Fibroblast of skin of left biceps (primary cell): ENCODE results near the gene COMMD4.
"Not testable (repeated sequence)": the region's sequence is repeated elsewhere in the genome, so short reads cannot be mapped to it uniquely, and the experiment has no call there.

Experiments
- DNase-seq, 2 experiments: peaks; one replicate each; pipeline ENCODE4 v3.0.0-alpha.2; 2013; ENCODE audit warnings: low read depth in 2 of 2

Gene COMMD4

DNA sequence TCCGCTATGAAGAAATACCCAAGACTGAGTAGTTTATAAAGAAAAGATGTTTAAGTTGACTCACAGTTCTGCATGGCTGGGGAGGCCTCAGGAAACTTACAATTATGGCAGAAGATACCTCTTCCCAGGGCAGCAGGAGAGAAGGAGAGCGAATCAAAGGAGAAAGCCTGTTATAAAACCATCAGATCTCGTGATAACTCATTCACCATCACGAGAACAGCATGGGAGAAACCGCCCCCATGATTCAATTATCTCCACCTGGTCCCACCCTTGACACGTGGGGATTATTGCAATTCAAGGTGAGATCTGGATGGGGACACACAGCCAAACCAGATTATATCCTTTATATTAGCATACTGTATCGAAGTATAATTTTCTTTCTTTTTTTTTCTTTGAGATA lies 3.8 kb upstream of the COMMD4 start:
- DNase-seq = not testable (repeated sequence)

DNA sequence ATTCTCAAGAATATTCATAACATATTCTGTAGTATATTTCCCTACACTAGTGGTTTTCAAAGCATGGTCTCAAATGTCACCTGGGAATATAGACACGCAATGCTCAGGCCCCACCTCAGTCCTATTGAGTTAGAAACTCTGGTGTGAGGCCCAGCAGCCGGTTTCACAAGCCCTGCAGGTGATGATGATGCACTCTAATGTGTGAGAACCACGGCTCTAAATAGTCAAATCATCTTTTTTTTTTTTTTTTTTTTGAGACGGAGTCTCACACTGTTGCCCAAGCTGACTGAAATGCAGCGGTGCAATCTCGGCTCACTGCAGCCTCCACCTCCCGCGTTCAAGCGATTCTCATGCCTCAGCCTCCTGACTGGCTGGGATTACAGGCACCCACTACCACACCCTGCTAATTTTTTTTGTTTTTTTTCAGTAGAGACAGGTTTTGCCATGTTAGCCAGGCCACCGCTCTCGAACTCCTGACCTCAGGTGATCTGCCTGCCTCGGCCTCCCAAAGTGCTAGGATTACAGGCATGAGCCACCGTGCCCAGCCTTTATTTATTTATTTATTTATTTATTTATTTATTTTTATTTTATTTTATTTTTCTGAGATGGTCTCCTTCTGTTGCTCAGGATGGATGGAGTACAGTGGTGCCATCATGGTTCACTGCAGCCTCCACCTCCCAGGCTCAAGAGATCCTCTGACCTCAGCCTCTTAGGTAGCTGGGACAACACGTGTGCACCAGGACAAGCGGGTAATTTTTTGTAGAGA lies 2.0 kb upstream of the COMMD4 start:
- DNase-seq = not testable (repeated sequence)

DNA sequence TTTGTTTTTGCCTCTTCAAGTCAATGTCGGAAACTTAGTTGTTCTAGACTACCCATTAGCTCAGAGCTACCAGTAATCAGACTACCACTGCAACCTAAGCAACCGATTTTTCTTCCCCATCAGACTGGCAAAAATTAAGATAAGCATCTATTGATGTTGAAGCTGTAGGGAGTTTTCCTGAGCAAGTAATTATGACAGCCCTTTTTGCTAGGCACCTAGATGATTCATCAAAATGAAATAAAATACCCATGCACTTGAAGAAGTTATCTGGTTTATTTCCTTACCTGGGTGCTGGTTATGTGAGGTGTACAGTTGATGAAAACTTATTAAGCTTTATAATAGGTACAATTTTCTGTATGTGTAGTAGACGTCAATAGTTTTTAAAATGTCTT lies 554 bp upstream of the COMMD4 start:
- DNase-seq = no peak

DNA sequence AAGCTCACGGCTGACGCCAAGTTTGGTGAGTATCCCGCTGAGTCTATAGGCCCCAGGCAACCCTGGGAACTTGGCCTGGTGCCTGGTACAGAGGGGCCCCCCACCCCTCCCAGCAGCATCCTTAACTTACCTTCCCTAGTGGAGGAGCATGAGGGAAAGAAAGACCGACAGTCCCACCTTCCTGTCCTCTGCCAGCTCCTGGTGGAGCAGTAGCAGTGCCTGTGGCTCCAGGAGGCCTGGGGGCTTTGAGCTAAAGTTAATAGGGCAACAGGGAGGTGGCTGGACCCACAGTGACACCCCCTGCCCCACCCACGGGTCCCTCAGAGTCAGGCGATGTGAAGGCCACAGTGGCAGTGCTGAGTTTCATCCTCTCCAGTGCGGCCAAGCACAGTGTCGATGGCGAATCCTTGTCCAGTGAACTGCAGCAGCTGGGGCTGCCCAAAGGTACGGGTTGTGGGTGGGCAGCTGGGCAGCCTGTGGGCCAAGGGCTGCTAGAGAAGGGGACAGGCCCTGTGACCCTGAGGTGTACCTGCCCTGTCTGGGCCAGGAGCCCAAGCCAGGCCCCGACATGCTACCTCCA lies 2.9 kb downstream of the COMMD4 start:
- DNase-seq = no peak

DNA sequence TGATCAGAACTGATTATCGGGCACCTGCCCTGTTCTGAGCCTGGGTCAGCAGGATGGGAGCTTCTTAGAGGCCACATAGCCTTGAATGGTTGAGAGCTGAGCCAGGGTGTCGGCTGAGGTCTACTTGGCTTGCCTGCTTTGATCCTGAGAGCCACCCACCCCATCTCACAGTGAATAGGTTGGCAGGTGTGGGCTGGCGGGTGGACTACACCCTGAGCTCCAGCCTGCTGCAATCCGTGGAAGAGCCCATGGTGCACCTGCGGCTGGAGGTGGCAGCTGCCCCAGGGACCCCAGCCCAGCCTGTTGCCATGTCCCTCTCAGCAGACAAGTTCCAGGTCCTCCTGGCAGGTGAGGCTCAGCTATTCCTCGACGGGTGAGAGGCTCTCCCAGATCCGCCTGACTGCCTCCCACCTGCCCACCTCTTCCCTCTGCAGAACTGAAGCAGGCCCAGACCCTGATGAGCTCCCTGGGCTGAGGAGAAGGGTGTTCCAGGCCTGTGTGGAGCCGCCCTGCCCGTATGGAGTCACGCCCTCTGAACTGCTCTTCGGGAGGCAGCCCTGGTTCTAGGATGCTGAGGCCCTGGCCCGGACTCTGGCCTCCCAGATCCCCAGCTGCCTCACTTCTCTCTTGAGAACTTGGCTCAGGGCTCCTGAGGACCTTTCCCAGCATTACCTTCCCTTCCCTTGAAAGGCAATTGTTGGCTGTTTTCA lies 3.8 kb downstream of the COMMD4 start:
- no peak for DNase-seq

DNA sequence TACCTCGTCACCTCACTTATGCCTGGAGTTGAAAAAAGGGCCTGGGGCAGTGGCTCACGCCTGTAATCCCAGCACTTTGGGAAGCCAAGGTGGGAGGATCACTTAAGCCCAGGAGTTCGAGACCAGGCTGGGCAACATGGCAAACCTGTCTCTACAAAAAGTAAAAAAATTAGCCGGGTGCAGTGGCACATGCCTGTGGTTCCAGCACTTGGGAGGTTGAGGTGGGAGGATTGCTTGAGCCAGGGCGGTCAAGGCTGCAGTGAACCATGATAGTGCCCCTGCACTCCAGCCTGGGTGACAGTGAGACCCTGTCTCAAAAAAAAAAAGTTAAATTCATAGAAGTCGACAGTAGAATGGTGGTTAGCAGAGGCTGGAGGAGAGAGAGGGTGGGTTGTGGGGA lies 6.4 kb downstream of the COMMD4 start:
- no peak for DNase-seq

DNA sequence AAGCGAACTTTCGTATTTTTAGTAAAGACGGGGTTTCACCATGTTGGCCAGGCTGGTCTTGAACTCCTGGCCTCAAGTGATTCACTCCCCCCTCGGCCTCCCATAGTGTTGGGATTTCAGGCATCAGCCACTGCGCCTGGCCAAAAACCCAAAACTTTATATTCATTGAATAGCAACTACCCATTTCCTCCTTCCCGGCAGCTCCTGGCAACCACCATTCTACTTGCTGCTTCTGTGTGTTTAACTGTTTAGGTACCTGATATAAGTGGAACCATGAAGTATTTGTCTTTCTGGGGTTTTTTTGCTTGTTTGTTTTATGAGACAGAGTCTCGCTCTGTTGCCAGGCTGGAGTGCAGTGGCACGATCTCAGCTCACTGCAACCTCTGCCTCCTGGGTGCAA lies 8.1 kb downstream of the COMMD4 start:
- not testable (repeated sequence) for DNase-seq

DNA sequence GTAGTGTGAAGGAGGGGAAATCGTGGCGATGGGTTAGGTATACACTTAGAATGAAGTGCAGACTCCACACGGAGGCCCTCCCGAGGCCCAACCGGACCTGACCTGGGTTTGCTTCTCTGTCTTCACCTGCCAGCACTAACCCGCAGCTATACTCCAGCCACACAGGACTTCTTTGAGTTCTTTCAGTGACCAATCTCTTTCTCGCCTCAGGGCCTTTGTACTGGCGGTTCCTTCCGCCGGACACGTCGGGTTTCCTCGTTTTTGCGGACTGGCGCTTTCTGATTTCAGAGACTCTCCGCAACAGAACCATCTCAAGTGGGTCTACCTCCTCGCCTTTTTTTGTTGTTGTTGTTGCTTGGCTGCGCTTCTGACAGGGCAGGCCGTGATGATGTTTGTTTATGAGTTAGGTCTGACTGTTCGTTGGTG lies 10.9 kb downstream of the COMMD4 start, which contains the start of gene NEIL1:
Gene NEIL1, plus strand, starts transcription at position 244 of the 426 bp plus-strand sequence. CDS start 1,867 bp downstream, outside the sequence.
- no peak for DNase-seq

- no peak for DNase-seq
Measured at GRCh38 chr15:75347222-75348033, 11.6 kb downstream of the COMMD4 start.

DNA sequence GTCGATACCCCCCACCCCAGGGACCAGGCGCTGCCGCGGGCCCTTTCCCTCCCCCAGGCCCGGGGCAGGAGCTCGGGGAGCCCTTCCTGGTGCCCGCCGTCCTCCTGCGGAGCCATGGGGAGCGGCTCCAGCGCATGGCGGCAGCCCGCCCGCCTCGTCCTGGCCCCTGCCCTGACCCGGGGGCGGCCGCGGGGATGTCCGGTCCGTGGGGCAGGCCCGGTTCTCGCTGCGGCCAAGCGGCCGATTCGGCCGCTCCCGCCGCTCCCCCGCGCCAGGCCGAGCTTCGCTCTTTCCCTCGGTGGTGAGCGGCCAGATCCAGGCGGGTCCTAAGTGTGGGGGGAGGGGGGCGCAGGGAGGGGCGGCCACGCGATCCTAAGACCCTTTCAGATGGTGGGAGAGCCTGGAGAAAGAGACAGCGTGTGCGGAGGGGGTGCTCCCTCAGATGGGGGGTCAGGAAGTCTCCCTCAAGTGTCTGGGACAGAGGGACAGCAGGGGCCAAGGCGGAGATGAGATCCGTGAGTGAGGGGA lies 12.2 kb downstream of the COMMD4 start:
- no peak for DNase-seq

GRCh38 chr15:75348562-75349350 lies 12.9 kb downstream of the COMMD4 start:
- DNase-seq = no peak

DNA sequence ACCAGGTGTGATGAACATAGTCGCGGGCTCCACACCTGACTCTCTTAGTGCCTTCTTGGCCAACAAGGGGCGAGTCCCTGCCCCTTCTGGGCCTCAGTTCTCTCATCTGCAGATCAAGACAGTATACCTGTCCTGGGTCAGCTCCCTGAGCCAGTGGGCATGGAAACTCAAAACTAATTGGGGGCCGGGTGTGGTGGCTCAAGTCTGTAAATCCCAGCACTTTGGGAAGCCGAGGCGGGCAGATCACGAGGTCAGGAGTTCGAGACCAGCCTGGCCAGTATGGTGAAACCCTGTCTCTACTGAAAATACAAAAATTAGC lies 13.4 kb downstream of the COMMD4 start:
- DNase-seq = not testable (repeated sequence)

- DNase-seq = no peak
Measured at GRCh38 chr15:75349851-75350588, 14.2 kb downstream of the COMMD4 start.

DNA sequence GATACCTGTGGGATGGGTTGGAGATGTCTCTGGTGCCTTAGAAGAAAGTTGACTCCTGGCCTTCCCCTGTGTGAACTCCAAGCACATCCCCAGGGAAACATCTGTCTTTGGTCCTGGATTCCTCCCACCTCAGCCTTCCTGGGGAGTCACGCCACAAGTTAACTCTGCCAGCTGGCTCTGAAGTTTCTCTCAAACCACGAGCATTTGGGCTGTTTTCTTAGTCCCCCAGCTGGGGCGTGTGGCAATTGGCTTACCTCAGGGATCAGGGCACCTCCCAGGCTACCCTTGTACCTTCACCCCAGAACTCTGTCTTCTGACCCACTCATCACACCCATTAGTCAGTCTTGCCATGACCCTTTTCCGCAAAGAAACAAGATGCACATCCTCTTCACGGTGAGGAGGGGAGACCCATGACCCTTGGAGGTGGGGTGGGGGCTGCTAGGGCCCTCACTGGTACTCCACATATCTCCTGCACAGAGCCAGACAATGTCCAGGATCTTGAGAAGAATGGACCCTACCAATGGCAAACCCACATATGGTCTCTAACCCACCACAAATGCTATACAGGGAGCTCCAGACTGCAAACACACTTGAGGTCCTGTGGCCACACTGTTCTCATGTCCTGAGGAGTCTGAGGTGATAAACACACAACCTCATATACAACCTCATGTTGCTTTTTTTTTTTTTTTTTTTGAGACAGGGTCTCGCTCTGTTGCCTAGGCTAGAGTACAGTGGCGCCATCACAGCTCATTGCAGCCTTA lies 14.9 kb downstream of the COMMD4 start:
- DNase-seq = no peak

DNA sequence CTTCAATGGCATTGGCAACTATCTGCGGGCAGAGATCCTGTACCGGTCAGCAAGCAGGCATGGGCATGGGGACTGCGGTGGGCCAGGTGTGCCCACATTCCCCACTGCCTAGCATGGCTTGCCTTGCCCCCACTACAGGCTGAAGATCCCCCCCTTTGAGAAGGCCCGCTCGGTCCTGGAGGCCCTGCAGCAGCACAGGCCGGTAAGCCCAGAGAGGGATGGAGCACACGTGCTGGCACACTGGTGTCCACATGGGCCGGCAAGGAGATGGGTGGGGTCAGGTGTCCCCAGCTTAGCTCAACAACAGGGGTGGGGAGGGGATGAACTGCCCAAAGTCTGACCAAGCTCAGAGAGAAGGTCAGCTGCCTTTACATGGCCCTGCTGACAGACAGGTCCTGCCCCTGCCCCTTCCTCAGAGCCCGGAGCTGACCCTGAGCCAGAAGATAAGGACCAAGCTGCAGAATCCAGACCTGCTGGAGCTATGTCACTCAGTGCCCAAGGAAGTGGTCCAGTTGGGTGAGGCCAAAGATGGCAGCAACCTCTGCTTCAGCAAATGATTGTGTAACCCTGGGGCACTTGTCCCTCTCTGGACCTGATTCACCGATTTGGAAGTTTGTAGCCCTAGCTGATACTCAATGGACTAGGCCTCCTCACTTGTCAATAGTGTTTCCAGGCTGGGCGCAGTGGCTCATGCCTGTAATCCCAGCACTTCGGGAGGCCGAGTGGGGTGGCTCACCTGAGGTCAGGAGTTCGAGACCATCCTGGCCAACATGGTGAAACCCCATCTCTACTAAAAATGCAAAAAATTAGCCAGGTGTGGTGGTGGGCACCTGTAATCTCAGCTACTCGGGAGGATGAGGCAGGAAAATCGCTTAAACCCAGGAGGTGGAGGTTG lies 16.6 kb downstream of the COMMD4 start:
- DNase-seq = no peak

- DNase-seq = no peak
Measured at GRCh38 chr15:75353604-75354003, 17.7 kb downstream of the COMMD4 start.

DNA sequence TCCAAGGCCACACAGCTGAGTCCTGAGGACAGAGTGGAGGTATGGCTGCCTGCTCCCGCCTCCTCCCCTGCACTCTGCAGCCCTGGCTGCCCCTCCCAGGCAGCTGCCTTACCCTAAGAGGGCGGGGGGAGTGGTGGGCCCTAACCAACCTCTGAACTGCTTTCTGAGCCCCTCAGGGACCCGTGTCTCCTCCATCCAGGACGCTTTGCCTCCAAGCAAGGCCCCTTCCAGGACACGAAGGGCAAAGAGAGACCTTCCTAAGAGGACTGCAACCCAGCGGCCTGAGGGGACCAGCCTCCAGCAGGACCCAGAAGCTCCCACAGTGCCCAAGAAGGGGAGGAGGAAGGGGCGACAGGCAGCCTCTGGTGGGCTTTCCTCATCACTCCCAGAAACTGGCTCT lies 18.6 kb downstream of the COMMD4 start:
- no peak for DNase-seq

- DNase-seq = no peak
Measured at GRCh38 chr15:75355369-75355768, 19.5 kb downstream of the COMMD4 start.

- DNase-seq = no peak
Measured at GRCh38 chr15:75356006-75356405, 20.1 kb downstream of the COMMD4 start.
